K562 (cell line): ENCODE results near the gene TSR2. TPM values are rescaled to one million over a fixed set of nuclear protein-coding genes. Genes with fewer than 3 reads are reported as not detected.

Experiments
- CHD4 ChIP-seq: fragments of 200-600 bp; sonication (generic); IDR thresholded peaks from 3 replicates; pipeline ENCODE4 v1.6.1; 2012; ENCODE audit warnings: low read depth, mild to moderate bottlenecking, mixed read lengths, low read length, inconsistent platforms; ENCODE audit not compliant: insufficient read depth, insufficient replicate concordance, poor library complexity, severe bottlenecking
- CTBP1 ChIP-seq: fragments of 450-650 bp; IDR thresholded peaks from 2 replicates; pipeline ENCODE4 v1.6.1; 2016; ENCODE audit warnings: borderline replicate concordance
- E2F5 ChIP-seq: sonication (generic); formaldehyde crosslinking; IDR thresholded peaks from 2 replicates; pipeline ENCODE4 v1.8.0; 2022; ENCODE audit warnings: mild to moderate bottlenecking, missing genetic modification reagents
- EP300 ChIP-seq: IDR thresholded peaks from 2 replicates; pipeline ENCODE4 v1.6.1; 2012; ENCODE audit warnings: low read length, improper control_type of control experiment
- FOXM1 ChIP-seq, 2 experiments: fragments of 450-650 bp in 1 of 2; sonication (generic) in 1 of 2; formaldehyde crosslinking in 1 of 2; IDR thresholded peaks; 2 replicates each; pipeline versions ENCODE4 v1.6.1 to v1.9.0; 2017 to 2022; ENCODE audit warnings: low read depth in 2 of 2, mild to moderate bottlenecking in 2 of 2, missing genetic modification reagents in 1 of 2, moderate library complexity in 1 of 2
- HCFC1 ChIP-seq: IDR thresholded peaks from 2 replicates; pipeline ENCODE4 v1.6.1; 2012; ENCODE audit warnings: low read depth, low read length, improper control_type of control experiment
- ID3 ChIP-seq, 2 experiments: fragments of 250-450 bp in 1 of 2; fragments of 450-650 bp in 1 of 2; sonication (Bioruptor Pico) in 1 of 2; IDR thresholded peaks; 2 replicates each; pipeline versions ENCODE4 v1.6.1 to v1.8.0; 2016 to 2021; ENCODE audit warnings: mild to moderate bottlenecking in 2 of 2, moderate library complexity in 2 of 2, missing compliant biosample characterization in 1 of 2, missing genetic modification characterization in 1 of 2
- NFXL1 ChIP-seq: fragments of 450-650 bp; formaldehyde crosslinking; IDR thresholded peaks from 2 replicates; pipeline ENCODE4 v1.4.0; 2021; ENCODE audit warnings: mild to moderate bottlenecking
- NR0B1 ChIP-seq: fragments of 450-650 bp; IDR thresholded peaks from one replicate; pipeline ENCODE4 v1.6.1; 2018; ENCODE audit warnings: mild to moderate bottlenecking, moderate library complexity; ENCODE audit not compliant: partially characterized antibody
- NRF1 ChIP-seq, 2 experiments: fragments of 450-650 bp; IDR thresholded peaks in 1 of 2; conservative IDR thresholded peaks in 1 of 2; 2 replicates each; pipeline ENCODE4 v1.6.1; 2014; ENCODE audit warnings: mild to moderate bottlenecking in 2 of 2
- RBBP5 ChIP-seq: fragments of 200-600 bp; sonication (generic); IDR thresholded peaks from 2 replicates; pipeline ENCODE4 v1.6.1; 2012; ENCODE audit warnings: borderline replicate concordance, mild to moderate bottlenecking, low read length, control low read depth, inconsistent platforms; ENCODE audit not compliant: insufficient read depth, poor library complexity, severe bottlenecking
- TFE3 ChIP-seq: fragments of 450-650 bp; formaldehyde crosslinking; IDR thresholded peaks from 2 replicates; pipeline ENCODE4 v1.4.0; 2020; ENCODE audit warnings: mild to moderate bottlenecking, mixed read lengths
- TRIM28 ChIP-seq: fragments of 450-650 bp; IDR thresholded peaks from 2 replicates; pipeline ENCODE4 v1.6.1; 2017
- ZBTB33 ChIP-seq: sonication (generic); formaldehyde crosslinking; IDR thresholded peaks from 2 replicates; pipeline ENCODE4 v1.8.1; 2023; ENCODE audit warnings: mild to moderate bottlenecking, missing genetic modification reagents
- ZNF316 ChIP-seq: fragments of 450-650 bp; IDR thresholded peaks from 2 replicates; pipeline ENCODE4 v1.6.1; 2016
- polyA plus RNA-seq, 8 experiments: library from polyadenylated mRNA; depleted of rRNA in 4 of 8; stranded (reverse) in 5 of 8; unstranded in 3 of 8; fragments of >200 nt; fragmentation: Nextera tagmentation in 2 of 8; fragmentation: Illumina TruSeq in 1 of 8; extraction: Ambion mirVana in 2 of 8; extraction: Trizol in 1 of 8; gene quantifications; 2 replicates each; pipeline versions ENCODE4 v1.2.1 to v1.2.3, GENCODE V29; 2011 to 2014; ENCODE audit warnings: inconsistent platforms in 1 of 8, missing spikeins in 1 of 8
- total RNA-seq, 7 experiments: library from RNA; depleted of rRNA in 6 of 7; stranded (reverse); fragments of >200 nt in 6 of 7; fragmentation: Illumina TruSeq in 2 of 7; extraction: Trizol in 2 of 7; gene quantifications; 2 replicates each; pipeline versions ENCODE4 v1.2.1 to v1.2.3, GENCODE V29; 2011 to 2021; ENCODE audit warnings: low replicate concordance in 1 of 7

TSR2 gene
- total and polyA plus RNA-seq, 9 of the 15 experiments (the other 6 are each of a cell fraction or from before 2014, with no cell fraction given) = 8.6 to 50.0 (median 28.5) TPM

- TF ChIP-seq TFE3 (CRISPR knock-in tag) = peak; percentile 58; the same call in 1 of the 2 replicates
- no peak for TF ChIP-seq ID3 (CRISPR knock-in tag; IDR thresholded peaks at IDR 0.05)
- no peak for TF ChIP-seq ID3 (tag; IDR thresholded peaks at IDR 0.05)
- peak; percentile 35; the same call in 1 of the 2 replicates for TF ChIP-seq EP300
- no peak for TF ChIP-seq TRIM28
- TF ChIP-seq ZNF316 = no peak
- TF ChIP-seq RBBP5 = peak; percentile 60
- TF ChIP-seq NFXL1 (CRISPR knock-in tag) = no peak
- no peak for TF ChIP-seq E2F5 (CRISPR knock-in tag)
- TF ChIP-seq ZBTB33 (CRISPR knock-in tag) = no peak
- peak; percentile 61 to 67 for TF ChIP-seq NRF1 (conservative IDR thresholded peaks at IDR 0.05 in 1 of 2, IDR thresholded peaks at IDR 0.05 in 1 of 2)
- TF ChIP-seq CHD4 = no peak
- TF ChIP-seq HCFC1 = peak; percentile 75
- TF ChIP-seq NR0B1 = no peak
- TF ChIP-seq FOXM1 (IDR thresholded peaks at IDR 0.05; ENCODE audit: low read depth) = 0 out of 2 replicates have a peak, but pooled peaks have one; percentile 28
- no peak for TF ChIP-seq FOXM1 (CRISPR knock-in tag; IDR thresholded peaks at IDR 0.05; ENCODE audit: low read depth)
- peak; percentile 47; the same call in 1 of the 2 replicates for TF ChIP-seq CTBP1
These were observed at the start of gene TSR2 (continued) for GRCh38 chrX:54439960-54440871.
